Activated T-helper 2 cell treated with anti-CD3 and anti-CD28 coated beads, Interferon-gamma antibody, Interleukin-2, Interleukin-4, amounts not matched to agents 10 μg/mL and 5 μg/mL and 100 μg/mL, durations not matched to agents 14 hours and 24 hours and 36 hours (primary cell): ENCODE data around the gene UBAC2. TPM values are rescaled to one million over a fixed set of nuclear protein-coding genes. Genes with fewer than 3 reads are reported as not detected.

Experiments used
- DNase-seq: peaks from one replicate; pipeline ENCODE4 v3.0.0; 2021; ENCODE audit warnings: low spot score
- H3K27ac Mint-ChIP-seq: one replicate; pipeline ENCODE4 v1.8.0; 2021; ENCODE audit warnings: mixed read lengths
- H3K27me3 Mint-ChIP-seq: one replicate; pipeline ENCODE4 v1.8.0; 2021; ENCODE audit warnings: low read depth, mixed read lengths
- H3K36me3 Mint-ChIP-seq: one replicate; pipeline ENCODE4 v1.8.0; 2021; ENCODE audit warnings: low read depth, mixed read lengths
- H3K4me1 Mint-ChIP-seq: one replicate; pipeline ENCODE4 v1.8.0; 2021; ENCODE audit warnings: low read depth, mixed read lengths
- H3K4me3 Mint-ChIP-seq: one replicate; pipeline ENCODE4 v1.8.0; 2021; ENCODE audit warnings: low read depth, mild to moderate bottlenecking, moderate library complexity, mixed read lengths
- H3K9me3 Mint-ChIP-seq: one replicate; pipeline ENCODE4 v1.8.0; 2021; ENCODE audit warnings: mixed read lengths
- intact Hi-C: fragments of 100-400 bp; cut with micrococcal nuclease; formaldehyde crosslinking; loops from one replicate; pipeline ENCODE4 v1.15.1; 2023
- total RNA-seq: library from RNA; stranded (reverse); gene quantifications from 2 replicates; pipeline ENCODE4 v1.2.3, GENCODE V29; 2022

UBAC2 gene
- total RNA-seq, 1 donor from 2014 or later = 55.1 TPM

DNA sequence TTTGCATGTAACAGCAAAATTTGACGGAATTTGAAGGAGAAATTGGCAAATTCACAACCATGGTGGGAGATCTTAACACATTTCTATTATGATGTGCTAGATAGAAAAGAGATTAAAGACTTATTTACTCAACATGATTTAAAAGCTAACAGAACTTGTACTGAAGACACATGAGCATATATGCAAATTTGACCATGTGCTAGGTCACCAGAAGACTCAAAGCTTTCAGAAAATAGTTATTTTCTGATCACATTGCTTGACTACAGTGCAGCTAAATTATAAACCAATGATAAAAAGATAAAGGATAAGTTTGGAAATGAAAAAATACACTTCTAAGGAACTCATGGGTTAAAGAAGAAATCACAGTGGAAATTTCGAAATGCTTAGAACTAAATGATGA is 97.4 kb downstream of the UBAC2 start:
- H3K9me3 Mint-ChIP-seq = no peaks in the 10 kb centered on the region
- peak overlapping the region; percentile 79 for H3K4me3 Mint-ChIP-seq
- DNase-seq = no peak
- intact Hi-C loops = loop anchor here (2.0 to 5.0 kb wide), 3 partner anchors 15 to 204 kb away; partner anchors contain the start of gene TM9SF2
- H3K36me3 Mint-ChIP-seq = peaks cover 84% of the 10 kb centered on the region
- no peaks in the 10 kb centered on the region for H3K27me3 Mint-ChIP-seq
- H3K27ac Mint-ChIP-seq = peak overlapping the region; percentile 87
- H3K4me1 Mint-ChIP-seq = peaks cover 78% of the 10 kb centered on the region

DNA sequence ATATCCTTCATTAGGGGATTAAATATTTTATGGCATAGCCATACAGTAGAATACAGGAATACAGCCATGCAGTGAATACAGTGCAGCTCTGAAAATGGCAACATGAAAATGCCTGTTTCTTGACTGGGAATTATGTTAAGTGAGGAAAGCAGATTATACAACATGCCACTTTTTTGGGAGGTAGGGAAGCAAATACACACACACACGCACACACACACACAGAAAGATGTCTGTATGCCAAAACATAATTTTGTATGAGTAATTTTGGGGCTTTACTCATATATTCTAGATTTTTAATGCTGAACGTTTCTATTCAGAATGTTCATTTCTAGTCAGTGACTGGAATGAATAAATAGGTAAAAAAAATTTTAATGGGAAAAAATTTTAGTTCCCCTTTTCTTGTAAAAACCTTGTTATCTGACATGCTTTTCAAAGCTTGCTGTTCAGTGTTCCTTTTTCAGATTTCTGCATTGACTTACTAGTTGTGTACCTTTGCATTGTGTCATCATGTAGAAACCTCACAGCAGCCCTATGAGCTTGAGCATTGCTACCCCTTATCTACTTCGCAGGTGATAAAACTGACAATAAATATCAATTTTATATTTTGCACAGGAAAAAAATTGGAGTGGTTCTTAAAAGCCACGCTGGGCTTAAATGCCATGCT is 98.7 kb downstream of the UBAC2 start:
- no peaks in the 10 kb centered on the region for H3K27me3 Mint-ChIP-seq
- H3K27ac Mint-ChIP-seq = peak overlapping the region; percentile 84
- peaks cover 78% of the 10 kb centered on the region for H3K4me1 Mint-ChIP-seq
- H3K4me3 Mint-ChIP-seq = peak overlapping the region; percentile 72
- no peaks in the 10 kb centered on the region for H3K9me3 Mint-ChIP-seq
- DNase-seq = no peak
- peaks cover 84% of the 10 kb centered on the region for H3K36me3 Mint-ChIP-seq
- intact Hi-C loops = loop anchor here (2.0 to 5.0 kb wide), 3 partner anchors 17 to 203 kb away; partner anchors contain the start of gene TM9SF2

DNA sequence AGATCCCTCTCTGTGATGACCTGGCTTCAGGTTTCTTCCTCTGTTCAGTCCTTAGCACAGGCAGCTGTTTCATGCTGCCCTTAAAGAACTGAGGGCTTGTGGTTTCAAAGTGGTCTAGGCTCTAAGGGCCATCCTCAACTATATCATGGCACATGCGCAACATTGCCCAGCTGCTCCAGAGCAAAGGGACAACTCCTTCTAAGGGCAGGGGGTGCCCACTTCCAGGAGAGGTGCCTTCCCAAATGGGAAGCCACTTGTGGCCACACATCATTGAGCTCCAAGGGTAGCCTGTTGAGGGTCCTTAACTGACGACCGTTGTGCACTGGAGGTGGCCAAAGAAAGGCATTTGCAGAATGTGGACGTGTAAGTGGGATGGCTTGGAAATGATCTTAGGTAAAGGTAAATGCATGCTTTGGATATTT is 99.3 kb downstream of the UBAC2 start:
- intact Hi-C loops = loop anchor here (2.0 to 5.0 kb wide), 4 partner anchors 17 to 202 kb away; partner anchors contain the start of gene TM9SF2
- peak overlapping the region; percentile 72 for H3K4me3 Mint-ChIP-seq
- no peaks in the 10 kb centered on the region for H3K9me3 Mint-ChIP-seq
- peak overlapping the region; percentile 77 for H3K27ac Mint-ChIP-seq
- DNase-seq = no peak
- peaks cover 87% of the 10 kb centered on the region for H3K36me3 Mint-ChIP-seq
- peaks cover 79% of the 10 kb centered on the region for H3K4me1 Mint-ChIP-seq
- no peaks in the 10 kb centered on the region for H3K27me3 Mint-ChIP-seq

- peaks cover 88% of the 10 kb centered on the region for H3K36me3 Mint-ChIP-seq
- H3K27me3 Mint-ChIP-seq = no peaks in the 10 kb centered on the region
- H3K9me3 Mint-ChIP-seq = no peaks in the 10 kb centered on the region
- intact Hi-C loops = loop anchor here (5.0 kb wide), 1 partner anchor 34 kb away; no protein-coding TSS in a partner anchor
- peak overlapping the region; percentile 42 for H3K27ac Mint-ChIP-seq
- peaks cover 69% of the 10 kb centered on the region for H3K4me1 Mint-ChIP-seq
- H3K4me3 Mint-ChIP-seq = peak overlapping the region; percentile 30
- DNase-seq = no peak
These were observed 100.6 kb downstream of the UBAC2 start for GRCh38 chr13:99301056-99301838.

DNA sequence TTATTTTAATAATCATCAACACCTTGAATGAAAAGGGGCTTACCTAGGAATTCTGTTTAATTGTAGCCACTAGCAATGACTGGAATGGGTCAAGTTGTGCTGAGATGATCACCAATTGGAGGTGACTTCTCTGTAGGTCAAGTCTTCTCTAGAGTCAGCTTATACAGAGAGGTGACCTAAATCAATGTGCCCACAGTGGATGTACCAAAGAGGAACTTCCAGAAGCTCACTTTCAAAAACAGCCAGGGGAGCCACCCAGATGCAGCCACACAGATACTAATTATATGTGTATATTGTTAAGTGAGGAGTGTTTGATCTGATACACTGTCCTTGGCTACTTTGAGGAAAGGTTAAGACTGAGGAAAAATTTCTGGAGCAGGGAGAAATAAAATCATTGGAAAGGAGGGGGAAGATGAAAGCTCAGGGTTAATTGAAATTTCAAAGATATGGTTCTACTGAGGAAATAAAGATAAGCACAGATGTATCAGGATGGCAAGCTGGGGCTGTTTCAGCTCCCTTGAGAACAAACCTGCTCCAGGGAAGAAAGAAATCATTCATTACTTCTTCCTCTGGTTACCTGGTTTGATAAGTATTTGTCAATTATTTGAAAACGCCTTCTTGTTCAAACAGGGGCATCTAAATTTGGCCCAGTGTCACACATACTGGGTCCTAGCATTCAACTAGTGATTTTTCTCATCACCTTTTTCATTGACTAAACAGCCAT is 101.4 kb downstream of the UBAC2 start:
- intact Hi-C loops = loop anchor here (5.0 kb wide), 1 partner anchor 35 kb away; no protein-coding TSS in a partner anchor

DNA sequence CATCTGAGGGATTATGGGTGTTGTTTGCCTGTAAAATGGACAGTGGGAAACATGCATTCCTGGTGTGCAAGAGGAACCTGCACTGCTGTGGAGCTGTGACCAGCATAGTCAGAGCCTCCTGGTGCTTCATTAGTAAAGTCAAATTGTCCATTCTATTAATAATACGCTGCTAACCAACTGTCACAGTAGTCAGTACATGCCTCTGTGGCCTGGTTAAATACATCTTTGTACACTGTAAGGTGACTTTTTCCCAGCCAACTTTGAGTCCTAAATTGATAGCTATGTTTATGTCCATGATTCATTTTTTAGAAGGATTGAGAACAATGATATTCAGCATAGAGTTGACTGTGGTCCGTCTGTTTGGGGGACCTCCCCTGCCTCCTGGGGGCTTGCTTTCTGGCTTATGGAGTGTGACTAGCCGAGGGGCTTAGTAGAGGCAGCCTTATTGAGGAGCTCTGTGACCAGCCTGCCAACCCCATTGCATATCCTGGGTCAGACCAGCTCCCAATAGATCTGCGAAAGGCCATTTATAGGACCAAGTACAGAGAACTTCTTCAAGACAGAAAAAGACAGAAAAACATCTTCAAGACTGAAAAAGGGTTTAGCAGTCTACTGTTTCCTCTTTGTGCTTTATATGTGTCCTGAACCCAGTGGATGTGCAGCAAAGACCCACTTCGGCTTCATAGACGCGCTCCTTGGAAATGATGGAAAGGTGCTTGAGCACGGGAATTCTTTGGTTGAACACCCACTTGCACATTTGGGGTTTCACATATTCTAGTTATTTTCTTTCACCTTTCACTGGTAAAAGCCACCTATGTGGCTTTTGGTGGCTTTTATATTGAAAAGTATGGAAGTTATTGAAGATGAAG is 102.2 kb downstream of the UBAC2 start:
- H3K36me3 Mint-ChIP-seq = peaks cover 86% of the 10 kb centered on the region
- intact Hi-C loops = loop anchor here (5.0 kb wide), 1 partner anchor 36 kb away; no protein-coding TSS in a partner anchor
- peak overlapping the region; percentile 95 for H3K27ac Mint-ChIP-seq
- no peak for DNase-seq
- peaks cover 65% of the 10 kb centered on the region for H3K4me1 Mint-ChIP-seq
- H3K27me3 Mint-ChIP-seq = no peaks in the 10 kb centered on the region
- peak overlapping the region; percentile 98 for H3K4me3 Mint-ChIP-seq
- no peaks in the 10 kb centered on the region for H3K9me3 Mint-ChIP-seq

More for the DNA sequence above, 101.4 kb downstream of the UBAC2 start:
- H3K4me3 Mint-ChIP-seq = peak overlapping the region; percentile 98
- H3K4me1 Mint-ChIP-seq = peaks cover 66% of the 10 kb centered on the region
- H3K36me3 Mint-ChIP-seq = peaks cover 89% of the 10 kb centered on the region
- no peaks in the 10 kb centered on the region for H3K9me3 Mint-ChIP-seq
- no peaks in the 10 kb centered on the region for H3K27me3 Mint-ChIP-seq
- H3K27ac Mint-ChIP-seq = peak overlapping the region; percentile 95
- DNase-seq = no peak

DNA sequence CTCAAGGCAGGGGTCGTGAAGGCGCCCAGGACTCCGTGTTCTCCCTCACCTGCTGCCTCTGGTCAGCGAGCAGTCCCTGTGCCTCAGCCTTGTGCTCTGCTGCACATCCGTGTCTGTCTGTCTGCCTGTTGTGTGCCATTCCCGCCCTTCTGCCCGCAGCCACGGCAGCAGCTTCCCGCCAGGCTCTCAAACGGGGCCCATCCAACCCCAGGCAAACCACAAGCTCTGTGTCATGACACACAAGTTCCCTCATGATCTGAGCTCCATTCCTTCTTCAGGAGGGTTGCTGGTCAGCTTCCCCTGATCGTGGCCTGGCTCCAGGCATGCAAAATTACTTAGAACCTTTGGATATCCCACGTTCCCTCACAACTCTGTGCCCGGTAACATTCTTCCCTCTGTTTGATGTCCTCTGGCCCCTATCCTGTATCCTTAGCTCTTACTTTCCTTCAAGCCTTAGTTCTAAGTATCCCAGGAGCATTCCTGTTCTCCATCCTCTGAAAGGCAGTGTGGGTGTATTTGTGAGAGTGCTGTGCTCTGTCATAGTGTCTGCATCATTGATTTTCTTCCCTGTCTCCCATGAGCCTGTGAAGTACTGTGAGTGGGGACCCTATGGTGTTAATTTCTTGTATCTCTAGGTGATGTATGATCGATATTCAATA is 103.3 kb downstream of the UBAC2 start:
- Mint-ChIP-seq H3K27me3 (no peaks in the 10 kb centered on the region), H3K4me3 (peak overlapping the region; percentile 98), H3K27ac (peak overlapping the region; percentile 95), H3K4me1 (peaks cover 64% of the 10 kb centered on the region), H3K36me3 (peaks cover 87% of the 10 kb centered on the region), H3K9me3 (no peaks in the 10 kb centered on the region)
- intact Hi-C loops = loop anchor here (5.0 kb wide), 1 partner anchor 37 kb away; no protein-coding TSS in a partner anchor
- peak; percentile 55 for DNase-seq

DNA sequence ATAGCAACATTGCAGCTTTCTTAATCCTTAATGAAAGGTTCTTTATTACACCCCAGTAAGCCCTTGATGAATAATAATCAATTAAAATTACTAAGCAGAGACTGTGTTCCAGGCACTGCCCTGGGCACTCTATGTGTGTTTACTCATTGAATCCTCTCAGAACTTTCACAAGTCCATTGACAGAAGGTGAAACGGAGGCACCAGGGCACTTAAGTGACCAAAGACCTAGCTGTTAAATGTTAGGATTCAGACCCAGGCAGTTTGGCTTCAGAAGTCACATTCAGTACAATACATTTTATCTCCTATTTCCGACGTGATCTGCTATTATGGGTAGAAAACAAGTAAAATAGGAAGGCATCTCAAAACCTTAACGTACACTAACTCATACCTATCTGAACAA is 103.9 kb downstream of the UBAC2 start:
- Mint-ChIP-seq H3K36me3 (peaks cover 82% of the 10 kb centered on the region), H3K9me3 (no peaks in the 10 kb centered on the region), H3K4me1 (peaks cover 63% of the 10 kb centered on the region), H3K27ac (peak overlapping the region; percentile 95), H3K27me3 (no peaks in the 10 kb centered on the region), H3K4me3 (peak overlapping the region; percentile 98)
- intact Hi-C loops = loop anchor here (5.0 kb wide), 1 partner anchor 37 kb away; no protein-coding TSS in a partner anchor
- no peak for DNase-seq

DNA sequence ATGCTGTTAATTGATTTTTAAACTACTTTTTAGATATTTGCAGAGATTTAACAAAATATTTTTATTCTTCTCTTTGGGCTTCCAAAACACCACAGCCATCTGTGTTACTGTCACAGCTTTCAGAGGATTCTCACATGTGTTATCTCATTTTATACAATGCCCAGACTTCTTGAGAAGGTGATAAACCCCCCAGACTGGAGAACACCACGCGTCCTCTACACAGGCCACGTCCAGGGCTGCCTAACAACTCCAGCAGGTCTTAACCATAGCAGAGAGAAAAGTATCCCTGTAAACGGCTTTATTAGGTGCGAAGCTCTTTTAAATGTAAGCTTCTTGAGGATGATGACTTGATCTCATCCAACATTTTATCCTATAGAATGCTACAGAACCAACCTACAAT is 104.5 kb downstream of the UBAC2 start:
- Mint-ChIP-seq H3K27ac (peak overlapping the region; percentile 95), H3K9me3 (no peaks in the 10 kb centered on the region), H3K4me1 (peaks cover 63% of the 10 kb centered on the region), H3K36me3 (peaks cover 76% of the 10 kb centered on the region), H3K27me3 (no peaks in the 10 kb centered on the region), H3K4me3 (peak overlapping the region; percentile 98)
- no peak for DNase-seq
- intact Hi-C loops = no loop called here

DNA sequence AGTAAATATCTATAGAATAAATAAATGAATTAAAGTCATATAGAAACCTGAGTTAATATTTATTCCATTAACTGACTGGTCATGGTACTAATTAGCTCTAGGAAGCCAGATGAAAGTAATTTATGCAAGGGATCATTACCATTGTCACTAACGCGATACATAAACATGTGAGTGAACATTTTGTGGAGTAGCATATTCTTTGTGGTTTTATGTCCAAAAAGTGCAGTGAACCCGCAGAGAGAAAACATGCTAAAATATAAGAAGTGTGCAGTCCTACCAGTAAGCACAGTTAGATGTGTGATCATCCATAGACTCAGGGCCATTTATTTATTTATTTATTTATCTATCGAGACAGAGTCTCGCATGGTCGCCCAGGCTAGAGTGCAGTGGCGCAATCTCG is 104.9 kb downstream of the UBAC2 start:
- H3K9me3 Mint-ChIP-seq = no peaks in the 10 kb centered on the region
- intact Hi-C loops = no loop called here
- H3K36me3 Mint-ChIP-seq = peaks cover 72% of the 10 kb centered on the region
- H3K27ac Mint-ChIP-seq = peak overlapping the region; percentile 89
- no peaks in the 10 kb centered on the region for H3K27me3 Mint-ChIP-seq
- peaks cover 62% of the 10 kb centered on the region for H3K4me1 Mint-ChIP-seq
- peak overlapping the region; percentile 98 for H3K4me3 Mint-ChIP-seq
- no peak for DNase-seq

DNA sequence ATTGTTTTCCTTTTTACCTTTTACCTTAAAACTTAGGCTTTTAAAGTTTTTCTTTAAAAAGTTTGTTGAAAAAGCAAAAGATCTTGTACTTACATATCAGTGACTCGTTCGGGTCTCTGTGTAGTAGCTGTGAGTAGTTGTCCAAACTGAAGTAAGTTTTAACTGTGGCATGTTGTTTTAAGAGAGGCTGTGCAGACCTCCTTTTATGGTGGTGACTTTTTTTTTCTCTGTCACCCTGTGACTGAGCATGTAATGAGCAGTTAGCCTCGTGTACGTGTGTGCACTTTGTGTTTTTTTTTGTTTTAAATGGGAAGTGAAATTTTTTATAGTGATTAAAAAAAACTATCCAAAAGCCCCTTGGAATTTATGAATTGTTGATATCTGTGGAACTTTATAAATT is 106.6 kb downstream of the UBAC2 start, which contains the start of gene GPR183:
Gene GPR183, minus strand, starts transcription at position 153 of the 400 bp plus-strand sequence. CDS start 11,254 bp downstream, outside the sequence.
- peak within 1 kb of the TSS; percentile 98 for H3K4me3 Mint-ChIP-seq
- H3K36me3 Mint-ChIP-seq = peaks cover 66% of the 10 kb centered on the region

More for the DNA sequence above, 106.6 kb downstream of the UBAC2 start, which contains the start of gene GPR183:
- no peaks in the 10 kb centered on the region for H3K27me3 Mint-ChIP-seq
- peak within 1 kb of the TSS; percentile 89 for H3K27ac Mint-ChIP-seq
- intact Hi-C loops = loop anchor here (1.0 to 2.0 kb wide), 6 partner anchors 8 to 76 kb away; no protein-coding TSS in a partner anchor
- peaks cover 66% of the 10 kb centered on the region for H3K4me1 Mint-ChIP-seq
- no peaks in the 10 kb centered on the region for H3K9me3 Mint-ChIP-seq
- DNase-seq = peak; percentile 41
